Body of pancreas (tissue), 4 donors: ENCODE results near the gene PTPRM.

Source experiments
- CTCF ChIP-seq, 7 experiments: fragments of 450-650 bp in 4 of 7; fragments of 200-600 bp in 3 of 7; sonication (generic) in 3 of 7; IDR thresholded peaks; one replicate each; pipeline ENCODE4 v1.5.1; 2016 to 2019; ENCODE audit warnings: antibody characterized with exemption in 7 of 7
- POLR2A ChIP-seq, 3 donors: fragments of 450-650 bp; IDR thresholded peaks; one replicate each; pipeline ENCODE4 v1.6.1; 2016; ENCODE audit warnings: antibody characterized with exemption in 3 of 3, mild to moderate bottlenecking in 2 of 3

DNA sequence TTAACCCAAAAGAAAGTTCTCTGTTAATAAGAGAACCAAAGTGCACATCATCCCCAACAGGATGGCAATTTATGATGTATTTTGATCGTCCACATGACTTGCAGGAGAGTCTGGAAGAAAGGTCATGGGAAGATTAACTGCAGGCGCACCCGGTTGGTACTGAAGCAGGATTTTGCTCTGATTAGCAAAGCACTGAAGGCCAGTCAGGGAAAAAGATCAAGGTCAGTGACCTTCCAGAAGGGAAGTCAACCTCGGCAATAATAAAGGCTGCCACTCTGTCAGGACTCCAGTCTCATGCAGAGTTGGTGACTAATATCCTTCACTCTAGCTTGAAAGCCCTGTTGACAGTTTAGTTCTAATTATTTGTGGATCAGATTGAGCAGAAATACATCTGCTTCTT is 609.4 kb downstream of the PTPRM start:
- no peak for TF ChIP-seq POLR2A (IDR thresholded peaks at IDR 0.05)
- no peak for TF ChIP-seq CTCF (IDR thresholded peaks at IDR 0.05)
